Central memory CD8-positive, alpha-beta T cell (primary cell): Measurements from ENCODE around the gene SEMA5A.

ENCODE experiments used
- ATAC-seq: fragments of 150-1000 bp; cut with Tn5 transposase; replicated peaks from 2 replicates; pipeline ENCODE4 v1.10.0; 2022; ENCODE audit warnings: mild to moderate bottlenecking, moderate FRiP score, moderate number of reproducible peaks; ENCODE audit not compliant: poor library complexity, severe bottlenecking; ENCODE audit errors: extremely low read depth
- DNase-seq, 2 donors: peaks; one replicate each; pipeline ENCODE4 v3.0.0; 2021; ENCODE audit warnings: low spot score in 2 of 2
- H3K27ac Mint-ChIP-seq: one replicate; pipeline ENCODE4 v1.8.0; 2022; ENCODE audit warnings: low read depth, mild to moderate bottlenecking, moderate library complexity, mixed read lengths
- H3K27me3 Mint-ChIP-seq: one replicate; pipeline ENCODE4 v1.8.0; 2022; ENCODE audit warnings: mixed read lengths
- H3K36me3 Mint-ChIP-seq: one replicate; pipeline ENCODE4 v1.8.0; 2022; ENCODE audit warnings: mild to moderate bottlenecking, moderate library complexity, mixed read lengths; ENCODE audit not compliant: insufficient read depth
- H3K4me1 Mint-ChIP-seq: one replicate; pipeline ENCODE4 v1.8.0; 2022; ENCODE audit warnings: mixed read lengths
- H3K4me3 Mint-ChIP-seq: one replicate; pipeline ENCODE4 v1.8.0; 2022; ENCODE audit warnings: mild to moderate bottlenecking, moderate library complexity, mixed read lengths
- H3K9me3 Mint-ChIP-seq: one replicate; pipeline ENCODE4 v1.8.0; 2022; ENCODE audit warnings: mixed read lengths

The SEMA5A gene

GRCh38 chr5:9387879-9388278, 158.0 kb downstream of the SEMA5A start:
- Mint-ChIP-seq H3K27ac (no peak overlapping the region), H3K4me3 (no peak overlapping the region), H3K4me1 (no peaks in the 10 kb centered on the region), H3K27me3 (no peaks in the 10 kb centered on the region), H3K9me3 (peaks cover 36% of the 10 kb centered on the region), H3K36me3 (peaks cover 2% of the 10 kb centered on the region)
- ATAC-seq: no peak
- no peak for DNase-seq

- no peak overlapping the region for H3K27ac Mint-ChIP-seq
- peaks cover 44% of the 10 kb centered on the region for H3K9me3 Mint-ChIP-seq
- no peaks in the 10 kb centered on the region for H3K4me1 Mint-ChIP-seq
- H3K4me3 Mint-ChIP-seq: no peak overlapping the region
- no peaks in the 10 kb centered on the region for H3K27me3 Mint-ChIP-seq
- DNase-seq (no peak), ATAC-seq (no peak)
- H3K36me3 Mint-ChIP-seq: peaks cover 2% of the 10 kb centered on the region
These were observed 158.9 kb downstream of the SEMA5A start for GRCh38 chr5:9386945-9387344.

- no peaks in the 10 kb centered on the region for H3K36me3 Mint-ChIP-seq
- peaks cover 41% of the 10 kb centered on the region for H3K9me3 Mint-ChIP-seq
- DNase-seq: no peak
- H3K4me3 Mint-ChIP-seq: no peak overlapping the region
- no peaks in the 10 kb centered on the region for H3K27me3 Mint-ChIP-seq
- ATAC-seq: no peak
- H3K4me1 Mint-ChIP-seq: no peaks in the 10 kb centered on the region
- no peak overlapping the region for H3K27ac Mint-ChIP-seq
These were observed 163.4 kb downstream of the SEMA5A start for GRCh38 chr5:9382522-9382921.

- Mint-ChIP-seq H3K4me1 (no peaks in the 10 kb centered on the region), H3K9me3 (peaks cover 42% of the 10 kb centered on the region), H3K4me3 (no peak overlapping the region), H3K27ac (no peak overlapping the region), H3K27me3 (no peaks in the 10 kb centered on the region), H3K36me3 (no peaks in the 10 kb centered on the region)
- no peak for DNase-seq
- no peak for ATAC-seq
These were observed 164.4 kb downstream of the SEMA5A start for GRCh38 chr5:9381464-9381863.

- DNase-seq (no peak), ATAC-seq (no peak)
- Mint-ChIP-seq H3K4me3 (no peak overlapping the region), H3K36me3 (no peaks in the 10 kb centered on the region), H3K27ac (no peak overlapping the region), H3K4me1 (no peaks in the 10 kb centered on the region), H3K9me3 (peaks cover 40% of the 10 kb centered on the region), H3K27me3 (no peaks in the 10 kb centered on the region)
These were observed 165.8 kb downstream of the SEMA5A start for GRCh38 chr5:9380109-9380508.

- DNase-seq: no peak
These were observed 169.3 kb downstream of the SEMA5A start for GRCh38 chr5:9376363-9377117.

GRCh38 chr5:9375756-9376155, 170.1 kb downstream of the SEMA5A start:
- H3K4me1 Mint-ChIP-seq: no peaks in the 10 kb centered on the region
- H3K4me3 Mint-ChIP-seq: no peak overlapping the region
- ATAC-seq (no peak), DNase-seq (no peak)
- no peak overlapping the region for H3K27ac Mint-ChIP-seq
- peaks cover 26% of the 10 kb centered on the region for H3K9me3 Mint-ChIP-seq
- H3K27me3 Mint-ChIP-seq: no peaks in the 10 kb centered on the region
- no peaks in the 10 kb centered on the region for H3K36me3 Mint-ChIP-seq

More at GRCh38 chr5:9376363-9377117, 169.3 kb downstream of the SEMA5A start:
- Mint-ChIP-seq H3K9me3 (peaks cover 33% of the 10 kb centered on the region), H3K27ac (no peak overlapping the region), H3K36me3 (no peaks in the 10 kb centered on the region), H3K27me3 (no peaks in the 10 kb centered on the region), H3K4me3 (no peak overlapping the region), H3K4me1 (no peaks in the 10 kb centered on the region)
- no peak for ATAC-seq

GRCh38 chr5:9374025-9374424, 171.8 kb downstream of the SEMA5A start:
- DNase-seq (no peak), ATAC-seq (no peak)
- Mint-ChIP-seq H3K27ac (no peak overlapping the region), H3K36me3 (no peaks in the 10 kb centered on the region), H3K27me3 (no peaks in the 10 kb centered on the region), H3K4me1 (no peaks in the 10 kb centered on the region), H3K4me3 (no peak overlapping the region), H3K9me3 (peaks cover 24% of the 10 kb centered on the region)

- Mint-ChIP-seq H3K4me1 (no peaks in the 10 kb centered on the region), H3K27me3 (no peaks in the 10 kb centered on the region), H3K27ac (no peak overlapping the region), H3K4me3 (no peak overlapping the region), H3K9me3 (peaks cover 24% of the 10 kb centered on the region), H3K36me3 (no peaks in the 10 kb centered on the region)
- no peak for ATAC-seq
- DNase-seq: no peak
These were observed 172.3 kb downstream of the SEMA5A start for GRCh38 chr5:9373571-9373970.

- Mint-ChIP-seq H3K27ac (no peak overlapping the region), H3K4me1 (no peaks in the 10 kb centered on the region), H3K27me3 (no peaks in the 10 kb centered on the region), H3K4me3 (no peak overlapping the region), H3K36me3 (no peaks in the 10 kb centered on the region), H3K9me3 (peaks cover 11% of the 10 kb centered on the region)
- DNase-seq: no peak
- ATAC-seq: no peak
These were observed 175.6 kb downstream of the SEMA5A start for GRCh38 chr5:9370256-9370655.

GRCh38 chr5:9365512-9365911, 180.4 kb downstream of the SEMA5A start:
- ATAC-seq: no peak
- Mint-ChIP-seq H3K4me1 (no peaks in the 10 kb centered on the region), H3K9me3 (peaks cover 16% of the 10 kb centered on the region), H3K4me3 (no peak overlapping the region), H3K27ac (no peak overlapping the region), H3K36me3 (no peaks in the 10 kb centered on the region), H3K27me3 (no peaks in the 10 kb centered on the region)
- no peak for DNase-seq

- no peak for DNase-seq
- Mint-ChIP-seq H3K4me3 (no peak overlapping the region), H3K27ac (no peak overlapping the region), H3K9me3 (peaks cover 16% of the 10 kb centered on the region), H3K27me3 (no peaks in the 10 kb centered on the region), H3K4me1 (no peaks in the 10 kb centered on the region), H3K36me3 (no peaks in the 10 kb centered on the region)
- ATAC-seq: no peak
These were observed 182.4 kb downstream of the SEMA5A start for GRCh38 chr5:9363449-9363848.

GRCh38 chr5:9363026-9363425, 182.8 kb downstream of the SEMA5A start:
- H3K27ac Mint-ChIP-seq: no peak overlapping the region
- DNase-seq (no peak), ATAC-seq (no peak)
- no peaks in the 10 kb centered on the region for H3K4me1 Mint-ChIP-seq
- no peaks in the 10 kb centered on the region for H3K36me3 Mint-ChIP-seq
- peaks cover 16% of the 10 kb centered on the region for H3K9me3 Mint-ChIP-seq
- H3K27me3 Mint-ChIP-seq: no peaks in the 10 kb centered on the region
- no peak overlapping the region for H3K4me3 Mint-ChIP-seq
